GM12878 (cell line): Measurements from ENCODE around the gene TXNIP.

Experiments
- CBFB ChIP-seq: IDR thresholded peaks from 2 replicates; pipeline ENCODE4 v1.6.1; 2016; ENCODE audit warnings: antibody characterized with exemption, low read depth
- GATAD2B ChIP-seq: fragments of 450-650 bp; conservative IDR thresholded peaks from 2 replicates; pipeline ENCODE4 v1.6.1; 2017; ENCODE audit warnings: low read depth, mild to moderate bottlenecking, moderate library complexity
- POLR2A ChIP-seq: IDR thresholded peaks from 2 replicates; pipeline ENCODE4 v1.6.1; 2011; ENCODE audit warnings: low read depth, mild to moderate bottlenecking, low read length

- TF ChIP-seq GATAD2B (no peak), POLR2A (no peak), CBFB (no peak)
Observed at GRCh38 chr1:146010126-146010738, 13.9 kb upstream of the TXNIP start.
